HG03045 (cell line): Measurements from ENCODE around the gene HTR6.

Experiments used
- ATAC-seq: cut with Tn5 transposase; IDR thresholded peaks from one replicate; pipeline ENCODE4 v1.9.1; 2021; ENCODE audit warnings: mild to moderate bottlenecking, moderate library complexity; ENCODE audit not compliant: unreplicated experiment

Gene HTR6

GRCh38 chr1:19685994-19686393 lies 21.3 kb downstream of the HTR6 start:
- ATAC-seq = no peak

- no peak for ATAC-seq
These were observed 22.7 kb downstream of the HTR6 start for GRCh38 chr1:19687414-19687813.

- no peak for ATAC-seq
These were observed 23.6 kb downstream of the HTR6 start for GRCh38 chr1:19688041-19688842.

- ATAC-seq = no peak
These were observed 24.5 kb downstream of the HTR6 start for GRCh38 chr1:19689085-19689757.

GRCh38 chr1:19689856-19690255 lies 25.2 kb downstream of the HTR6 start:
- no peak for ATAC-seq

GRCh38 chr1:19690342-19690741 lies 25.7 kb downstream of the HTR6 start:
- ATAC-seq = no peak

- no peak for ATAC-seq
These were observed 29.6 kb downstream of the HTR6 start for GRCh38 chr1:19694298-19694697.

GRCh38 chr1:19695772-19696171 lies 31.1 kb downstream of the HTR6 start:
- no peak for ATAC-seq

GRCh38 chr1:19696820-19697219 lies 32.1 kb downstream of the HTR6 start:
- ATAC-seq = no peak

- no peak for ATAC-seq
These were observed 33.5 kb downstream of the HTR6 start for GRCh38 chr1:19698181-19698580.

- ATAC-seq = no peak
These were observed 35.6 kb downstream of the HTR6 start for GRCh38 chr1:19700079-19700777.

GRCh38 chr1:19703280-19703679 lies 38.6 kb downstream of the HTR6 start:
- no peak for ATAC-seq

- ATAC-seq = no peak
These were observed 39.8 kb downstream of the HTR6 start for GRCh38 chr1:19704247-19705113.

- no peak for ATAC-seq
These were observed 40.8 kb downstream of the HTR6 start for GRCh38 chr1:19705464-19705863.

- no peak for ATAC-seq
These were observed 41.5 kb downstream of the HTR6 start for GRCh38 chr1:19706136-19706535.

GRCh38 chr1:19708567-19709110 lies 44.0 kb downstream of the HTR6 start:
- no peak for ATAC-seq

GRCh38 chr1:19709260-19709793 lies 44.7 kb downstream of the HTR6 start:
- no peak for ATAC-seq

- no peak for ATAC-seq
These were observed 46.3 kb downstream of the HTR6 start for GRCh38 chr1:19710825-19711611.

- no peak for ATAC-seq
These were observed 48.3 kb downstream of the HTR6 start for GRCh38 chr1:19712928-19713327.
